ENCODE measurements around the gene CCR7.

CCR7 gene

GRCh38 chr17:40564883-40565768, at the start of gene CCR7:
CCR7 (minus strand) TSS chr17:40565472; CDS start chr17:40565409, 63 bp downstream.
- no peak within 1 kb of the TSS for H3K4me3 ChIP-seq (ENCODE audit: low read depth, low read length)
- no peak for DNase-seq (ENCODE audit: low read depth)

- no peak for DNase-seq (ENCODE audit: low read depth)
- no peak overlapping the region for H3K4me3 ChIP-seq (ENCODE audit: low read depth, low read length)
Measured at GRCh38 chr17:40614431-40615067, 49.3 kb upstream of the CCR7 start.

GRCh38 chr17:40613467-40614154, 48.3 kb upstream of the CCR7 start:
- DNase-seq (ENCODE audit: low read depth), result no peak
- H3K4me3 ChIP-seq (ENCODE audit: low read depth, low read length), result no peak overlapping the region

- no peak overlapping the region for H3K4me3 ChIP-seq (ENCODE audit: low read depth, low read length)
- no peak for DNase-seq (ENCODE audit: low read depth)
Measured at GRCh38 chr17:40612599-40613244, 47.5 kb upstream of the CCR7 start.

- no peak overlapping the region for H3K4me3 ChIP-seq (ENCODE audit: low read depth, low read length)
- DNase-seq (ENCODE audit: low read depth), result no peak
Measured at GRCh38 chr17:40611840-40612474, 46.7 kb upstream of the CCR7 start.

GRCh38 chr17:40610359-40610758, 45.1 kb upstream of the CCR7 start:
- no peak for DNase-seq (ENCODE audit: low read depth)
- no peak overlapping the region for H3K4me3 ChIP-seq (ENCODE audit: low read depth, low read length)

GRCh38 chr17:40608061-40608581, 42.8 kb upstream of the CCR7 start:
- no peak overlapping the region for H3K4me3 ChIP-seq (ENCODE audit: low read depth, low read length)
- no peak for DNase-seq (ENCODE audit: low read depth)

- no peak overlapping the region for H3K4me3 ChIP-seq (ENCODE audit: low read depth, low read length)
- DNase-seq (ENCODE audit: low read depth), result no peak
Measured at GRCh38 chr17:40607641-40608040, 42.4 kb upstream of the CCR7 start.

GRCh38 chr17:40606548-40607353, 41.5 kb upstream of the CCR7 start:
- no peak overlapping the region for H3K4me3 ChIP-seq (ENCODE audit: low read depth, low read length)
- no peak for DNase-seq (ENCODE audit: low read depth)

- H3K4me3 ChIP-seq (ENCODE audit: low read depth, low read length), result no peak overlapping the region
- DNase-seq (ENCODE audit: low read depth), result no peak
Measured at GRCh38 chr17:40605306-40605705, 40.0 kb upstream of the CCR7 start.

- no peak overlapping the region for H3K4me3 ChIP-seq (ENCODE audit: low read depth, low read length)
- no peak for DNase-seq (ENCODE audit: low read depth)
Measured at GRCh38 chr17:40604327-40605080, 39.2 kb upstream of the CCR7 start.

- no peak overlapping the region for H3K4me3 ChIP-seq (ENCODE audit: low read depth, low read length)
- no peak for DNase-seq (ENCODE audit: low read depth)
Measured at GRCh38 chr17:40602445-40603443, 37.5 kb upstream of the CCR7 start.

GRCh38 chr17:40600486-40601046, 35.3 kb upstream of the CCR7 start:
- H3K4me3 ChIP-seq (ENCODE audit: low read depth, low read length), result no peak overlapping the region
- DNase-seq (ENCODE audit: low read depth), result no peak

GRCh38 chr17:40599468-40599763, 34.1 kb upstream of the CCR7 start:
- no peak for DNase-seq (ENCODE audit: low read depth)
- H3K4me3 ChIP-seq (ENCODE audit: low read depth, low read length), result no peak overlapping the region

- peak; percentile 76 for DNase-seq (ENCODE audit: low read depth)
- H3K4me3 ChIP-seq (ENCODE audit: low read depth, low read length), result no peak overlapping the region
Measured at GRCh38 chr17:40598619-40599467, 33.6 kb upstream of the CCR7 start.

- DNase-seq (ENCODE audit: low read depth), result no peak
- no peak overlapping the region for H3K4me3 ChIP-seq (ENCODE audit: low read depth, low read length)
Measured at GRCh38 chr17:40598301-40598618, 33.0 kb upstream of the CCR7 start.
